HG02759 (cell line): Measurements from ENCODE around the gene COL6A1.

Experiments
- ATAC-seq: cut with Tn5 transposase; IDR thresholded peaks from one replicate; pipeline ENCODE4 v1.9.1; 2021; ENCODE audit warnings: mild to moderate bottlenecking, moderate library complexity; ENCODE audit not compliant: unreplicated experiment

Gene COL6A1

DNA sequence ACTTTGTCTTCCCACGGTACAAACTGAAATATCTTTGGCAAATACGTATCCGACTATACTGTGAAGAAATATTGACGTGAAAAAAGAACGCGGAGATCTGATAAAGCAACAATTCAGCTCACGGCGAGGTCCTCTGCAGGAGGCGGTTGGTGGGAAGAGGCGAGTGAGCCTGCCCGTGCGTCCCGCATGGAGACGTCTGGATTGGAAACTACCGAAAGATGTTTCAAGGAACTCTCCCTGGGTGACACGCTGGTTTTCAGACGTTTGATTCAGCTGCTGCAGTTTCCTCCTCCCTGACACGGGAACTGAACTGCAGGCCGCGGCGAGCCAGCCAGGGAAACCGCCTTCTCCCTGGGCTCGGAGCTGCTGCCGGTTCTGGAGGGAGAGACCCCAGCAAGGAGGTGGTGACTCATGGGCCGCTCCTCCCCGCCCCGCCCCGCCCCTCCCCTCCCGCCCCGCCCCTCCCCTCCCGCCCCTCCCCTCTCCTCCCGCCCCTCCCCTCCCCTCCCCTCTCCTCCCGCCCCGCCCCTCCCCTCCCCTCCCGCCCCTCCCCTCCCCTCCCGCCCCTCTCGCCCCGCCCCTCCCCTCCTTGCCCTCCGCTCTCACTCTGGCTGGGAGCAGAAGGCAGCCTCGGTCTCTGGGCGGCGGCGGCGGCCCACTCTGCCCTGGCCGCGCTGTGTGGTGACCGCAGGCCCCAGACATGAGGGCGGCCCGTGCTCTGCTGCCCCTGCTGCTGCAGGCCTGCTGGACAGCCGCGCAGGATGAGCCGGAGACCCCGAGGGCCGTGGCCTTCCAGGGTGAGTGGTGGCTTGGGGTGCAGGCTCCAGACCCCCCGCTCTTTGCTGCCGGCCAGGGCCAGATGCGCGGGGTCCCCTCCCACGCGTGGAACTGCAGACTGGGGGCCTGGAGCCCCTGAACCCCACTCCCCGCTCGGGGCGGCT is at the start of gene COL6A1:
Gene COL6A1, plus strand, starts transcription at position 620 of the 941 bp plus-strand sequence. Its CDS starts 81 bp downstream, at position 701.
- ATAC-seq = no peak

DNA sequence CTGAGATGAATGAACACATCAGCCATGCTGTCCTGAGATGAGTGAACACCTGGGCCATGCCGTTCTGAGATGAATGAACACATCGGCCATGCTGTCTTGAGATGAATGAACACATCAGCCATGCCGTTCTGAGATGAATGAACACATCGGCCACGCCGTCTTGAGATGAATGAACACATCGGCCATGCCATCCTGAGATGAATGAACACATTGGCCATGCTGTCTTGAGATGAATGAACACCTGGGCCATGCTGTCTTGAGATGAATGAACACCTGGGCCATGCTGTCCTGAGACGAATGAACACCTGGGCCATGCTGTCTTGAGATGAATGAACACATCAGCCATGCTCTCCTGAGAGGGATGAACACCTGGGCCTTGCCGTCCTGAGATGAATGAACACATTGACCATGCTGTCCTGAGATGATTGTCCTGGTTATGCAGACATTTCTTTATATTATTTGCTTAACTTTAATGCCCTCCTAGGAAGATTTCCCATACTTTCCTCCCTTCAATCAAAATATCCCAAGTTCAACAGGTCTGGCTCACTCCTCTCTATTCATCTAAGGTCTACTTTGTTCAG is 48.6 kb upstream of the COL6A1 start:
- ATAC-seq = no peak

- ATAC-seq = no peak
Observed at GRCh38 chr21:45934085-45934484, 47.5 kb upstream of the COL6A1 start.

DNA sequence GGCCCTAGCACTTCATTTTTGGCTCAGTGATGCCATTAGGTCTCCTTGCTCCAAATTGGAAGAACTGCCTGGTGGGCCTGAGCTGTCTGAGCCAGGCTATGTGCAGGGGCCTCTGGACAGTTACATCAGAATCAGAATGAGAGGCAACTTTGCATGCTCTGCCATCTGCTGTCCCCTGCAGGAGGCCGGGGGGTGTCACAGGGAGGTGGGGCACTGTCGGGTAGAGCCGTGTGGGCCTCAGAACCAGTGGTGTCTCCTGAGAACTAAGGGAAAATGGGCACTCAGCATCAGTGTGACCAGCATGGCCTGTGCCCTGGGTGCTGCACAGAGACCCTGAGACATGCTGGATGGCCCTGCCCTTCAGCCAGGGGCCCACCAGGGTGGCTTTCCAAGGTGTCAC is 47.0 kb upstream of the COL6A1 start:
- no peak for ATAC-seq

DNA sequence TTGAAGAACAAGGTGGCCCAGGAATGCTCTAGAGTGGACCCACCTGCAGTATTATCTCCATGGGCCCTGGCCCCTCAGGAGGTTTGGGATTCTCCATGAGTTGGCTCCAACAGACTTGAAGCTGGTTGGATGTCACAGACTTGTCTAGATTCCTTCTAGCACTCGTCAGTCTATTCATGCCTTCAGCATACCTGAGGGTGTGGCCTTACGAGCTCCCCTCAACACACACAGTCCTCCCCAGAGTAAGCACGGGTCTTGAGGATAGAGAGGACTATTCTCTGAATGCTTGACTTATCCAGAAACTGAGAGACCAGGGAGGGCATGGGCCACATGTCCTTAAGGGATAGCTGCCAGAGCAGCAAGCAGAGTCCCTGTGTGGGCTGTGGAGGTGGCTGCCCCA is 45.9 kb upstream of the COL6A1 start:
- ATAC-seq = no peak

GRCh38 chr21:45937721-45938452 is 43.7 kb upstream of the COL6A1 start:
- no peak for ATAC-seq

- ATAC-seq = no peak
Observed at GRCh38 chr21:45938453-45938755, 43.2 kb upstream of the COL6A1 start.

GRCh38 chr21:45938811-45939520 is 42.6 kb upstream of the COL6A1 start:
- ATAC-seq = no peak

DNA sequence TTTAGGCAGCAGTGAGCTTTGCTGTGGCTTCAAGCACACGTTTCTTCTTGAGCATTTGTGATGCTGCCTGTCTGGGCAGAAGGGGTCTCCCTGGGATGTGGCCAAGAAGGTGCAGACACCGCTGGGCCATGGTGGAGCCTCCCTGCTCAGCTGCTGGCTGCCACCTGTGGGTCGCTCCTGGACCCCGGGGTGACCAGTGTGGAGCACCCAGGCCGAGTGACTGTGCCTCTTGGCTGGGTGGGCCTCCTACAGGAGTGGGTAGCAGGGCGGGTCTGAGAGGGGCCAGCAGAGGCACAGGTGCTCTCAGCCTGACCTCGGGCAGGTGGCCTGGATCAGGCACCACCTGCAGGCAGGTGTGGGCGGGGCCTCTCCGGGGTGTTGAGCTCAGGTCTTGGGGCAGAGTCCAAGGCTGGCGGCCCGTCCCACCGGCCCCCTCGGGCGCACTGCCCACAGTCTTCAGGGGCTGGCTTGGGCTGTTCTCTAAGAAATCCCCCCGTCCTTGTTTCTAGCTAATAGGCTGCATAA is 42.0 kb upstream of the COL6A1 start:
- ATAC-seq = no peak

DNA sequence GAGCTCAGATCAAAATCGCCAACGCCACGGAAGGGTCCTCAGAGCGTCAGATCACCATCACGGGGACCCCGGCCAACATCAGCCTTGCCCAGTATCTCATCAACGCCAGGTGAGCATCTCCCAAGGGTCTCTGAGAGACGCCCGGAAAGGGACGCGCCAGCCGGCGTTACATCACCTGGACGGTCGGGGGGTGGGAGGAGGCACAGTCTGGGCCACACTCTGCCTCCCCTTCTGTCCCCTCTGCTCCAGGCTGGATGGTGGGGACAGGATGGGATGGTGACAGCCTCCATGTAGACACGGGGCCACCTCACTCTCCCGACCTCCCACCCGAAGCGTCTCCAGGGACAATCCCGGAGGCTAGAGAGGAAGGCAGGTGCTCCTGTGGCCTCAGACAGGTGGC is 41.5 kb upstream of the COL6A1 start:
- ATAC-seq = no peak

GRCh38 chr21:45940621-45941337 is 40.8 kb upstream of the COL6A1 start:
- ATAC-seq = no peak

- no peak for ATAC-seq
Observed at GRCh38 chr21:45941338-45941710, 40.2 kb upstream of the COL6A1 start.

DNA sequence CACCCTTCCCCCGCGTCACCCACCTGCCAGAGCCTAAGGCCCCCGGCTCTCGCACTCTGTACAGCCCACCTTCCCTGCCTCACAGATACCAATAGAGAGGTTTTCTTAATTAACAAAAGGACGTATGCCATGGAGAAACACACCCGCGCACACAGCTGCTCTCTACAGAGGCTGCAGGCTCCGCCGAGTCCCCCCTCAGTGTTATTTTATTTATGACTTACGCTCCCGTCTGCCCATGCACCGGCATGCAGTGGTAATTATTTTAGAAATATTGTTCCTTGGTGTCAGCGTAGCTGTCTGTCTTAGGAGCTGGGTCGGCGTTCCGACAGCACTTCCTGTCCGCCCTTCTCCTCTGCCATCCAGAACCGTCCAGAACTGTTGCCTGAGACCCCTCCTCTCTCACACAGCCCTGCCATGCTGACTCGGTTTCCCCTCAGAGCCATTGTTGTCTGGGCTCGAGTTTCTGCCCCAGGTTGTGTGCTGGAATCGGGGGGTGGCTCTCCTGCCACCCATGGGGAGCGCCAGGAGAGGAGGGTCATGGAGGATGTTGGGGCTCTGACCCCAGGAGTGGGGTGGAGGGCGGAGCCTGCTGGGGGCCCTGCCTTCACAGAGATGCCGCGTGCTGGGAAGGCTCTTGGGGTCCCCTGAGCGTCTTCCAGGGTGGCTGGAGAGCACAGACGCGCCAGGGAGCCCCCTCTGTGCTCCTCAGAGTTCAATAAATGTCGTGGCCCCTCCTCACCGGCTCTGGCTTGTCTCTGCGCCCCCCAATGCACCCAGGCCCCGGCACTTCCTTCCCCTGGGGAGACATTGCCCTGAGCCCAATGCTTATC is 39.6 kb upstream of the COL6A1 start:
- no peak for ATAC-seq

DNA sequence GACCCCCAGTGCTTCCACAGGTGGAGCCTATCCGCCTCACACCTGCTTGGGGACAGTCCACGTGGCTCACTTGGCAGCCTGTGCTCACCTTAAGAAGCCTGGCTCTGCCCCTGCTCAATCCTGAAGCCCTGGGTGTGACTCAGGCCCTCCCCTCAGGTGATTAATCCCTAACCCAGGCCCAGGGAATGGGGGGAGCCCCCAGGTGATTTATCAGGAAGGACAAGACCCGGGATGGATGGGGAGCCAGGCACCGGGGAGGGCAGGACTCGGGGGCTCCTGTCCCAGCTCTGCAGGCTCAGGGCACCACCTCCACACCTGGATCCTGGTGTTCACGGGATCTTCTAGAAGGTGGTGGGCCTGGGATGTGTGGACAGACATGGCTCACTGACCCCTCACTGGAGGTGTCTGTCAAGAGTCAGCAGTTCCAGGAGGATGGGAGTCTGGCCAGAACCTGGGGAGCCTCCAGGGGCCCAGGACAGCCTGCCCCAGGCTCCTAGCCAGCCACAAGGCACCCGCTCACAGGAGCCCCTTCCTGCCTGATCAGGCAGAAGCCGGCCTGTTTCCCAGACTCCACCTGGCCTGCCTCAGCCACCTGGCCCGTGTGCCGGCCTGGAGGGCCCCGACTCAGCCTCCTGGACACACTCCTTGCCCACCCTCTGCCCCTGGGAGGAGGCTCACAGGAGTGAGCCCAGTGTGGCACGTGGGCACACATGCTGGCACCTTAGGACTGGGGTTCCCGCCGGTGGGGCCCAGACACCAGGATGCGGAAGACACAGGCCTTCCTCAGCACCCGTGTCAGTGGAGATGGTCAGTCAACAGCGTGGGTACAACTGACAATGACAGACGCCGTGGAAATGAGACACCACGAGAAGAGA is 38.6 kb upstream of the COL6A1 start:
- no peak for ATAC-seq

DNA sequence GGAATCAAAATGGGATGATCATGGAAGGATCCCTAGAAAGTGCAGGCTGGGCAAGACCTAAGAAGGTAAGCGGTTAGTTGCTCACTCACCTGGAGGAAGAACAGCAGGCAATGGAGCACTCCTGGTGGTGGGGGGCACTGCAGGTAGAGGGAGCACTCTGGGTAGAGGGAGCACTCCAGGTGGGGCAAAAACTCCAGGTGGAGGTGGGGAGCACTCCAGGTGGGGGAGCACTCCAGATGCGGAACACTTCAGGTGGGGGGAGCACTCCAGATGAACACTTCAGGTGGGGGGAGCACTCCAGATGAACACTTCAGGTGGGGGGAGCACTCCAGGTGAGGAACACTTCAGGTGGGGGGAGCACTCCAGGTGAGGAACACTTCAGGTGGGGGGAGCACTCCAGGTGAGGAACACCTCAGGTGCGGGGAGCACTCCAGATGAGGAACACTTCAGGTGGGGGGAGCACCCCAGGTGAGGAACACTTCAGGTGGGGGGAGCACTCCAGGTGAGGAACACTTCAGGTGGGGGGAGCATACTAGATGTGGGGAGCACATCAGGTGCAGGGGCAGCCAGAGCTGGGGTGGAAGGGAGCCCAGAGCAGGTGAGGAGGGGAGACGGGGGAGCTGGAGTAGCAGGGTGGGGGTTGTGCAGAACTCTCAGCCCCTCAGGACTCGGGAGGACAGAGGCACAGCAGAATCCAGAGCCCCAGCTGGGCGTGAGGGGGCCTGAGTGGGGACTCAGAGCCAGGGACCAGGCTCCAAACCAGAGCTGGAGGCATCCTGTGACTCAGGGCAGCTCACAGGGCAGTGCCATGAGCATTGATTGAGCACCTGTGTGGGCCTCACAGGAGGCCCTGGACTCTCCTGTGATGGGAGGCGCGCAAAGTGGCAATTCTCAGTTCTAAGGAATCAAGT is 37.7 kb upstream of the COL6A1 start:
- ATAC-seq = no peak

- ATAC-seq = no peak
Observed at GRCh38 chr21:45944601-45945000, 37.0 kb upstream of the COL6A1 start.

DNA sequence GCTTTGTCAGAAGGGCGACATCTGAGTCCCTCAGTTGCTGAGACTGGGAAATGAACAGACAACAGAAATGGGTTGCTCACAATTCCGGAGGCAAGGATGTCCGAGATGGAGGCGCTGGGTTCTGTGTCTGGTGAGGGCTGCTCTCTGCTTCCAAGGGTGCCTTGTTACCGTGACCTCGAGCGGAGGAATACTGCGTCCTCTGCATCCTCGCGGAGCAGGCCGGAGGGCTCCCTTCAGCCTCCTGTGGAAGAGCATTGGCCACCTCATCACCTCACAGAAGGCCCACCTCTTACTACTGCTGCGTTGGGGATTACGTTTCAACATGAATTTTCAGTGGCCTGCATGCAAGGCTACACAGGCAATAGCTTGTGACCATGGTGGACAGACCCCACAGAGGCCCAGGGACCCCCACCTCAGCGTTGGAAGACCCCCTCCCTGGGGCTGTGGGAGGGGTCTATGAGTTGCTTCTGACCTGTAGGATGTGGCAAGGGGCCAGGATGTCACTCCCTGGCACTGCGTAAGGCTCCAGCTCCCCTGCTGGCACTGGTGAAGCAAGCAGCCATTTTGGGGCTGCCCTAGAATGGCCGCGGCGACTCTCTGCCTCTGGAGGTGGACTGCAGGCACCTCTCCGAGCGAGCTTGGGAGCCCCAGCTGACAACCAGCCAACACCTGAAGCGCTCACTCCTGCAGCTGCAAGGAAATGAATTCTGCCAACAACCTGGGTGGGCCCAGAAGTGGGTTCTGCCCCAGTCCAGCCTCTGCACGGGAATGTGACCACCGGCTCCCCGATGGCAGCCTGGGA is 36.3 kb upstream of the COL6A1 start:
- no peak for ATAC-seq
